ENCODE data around the gene SSC4D. TPM values are rescaled to one million over a fixed set of nuclear protein-coding genes. Genes with fewer than 3 reads are reported as not detected.
A peak's percentile ranks its signal among the peaks of the same experiment; 100 is the strongest.

Gene SSC4D
- total and polyA plus RNA-seq, 9 of the 15 experiments (the other 6 are each of a cell fraction or from before 2014, with no cell fraction given) = 0.06 to 1.1 (median 0.85) TPM; not detected in 1

GRCh38 chr7:76357475-76358010 is 52.0 kb downstream of the SSC4D start:
- H3K9me1 ChIP-seq (ENCODE audit: control insufficient read depth, insufficient read depth, low read length) = peaks cover 5% of the 10 kb centered on the region
- H3K9me3 ChIP-seq (replicated peaks; ENCODE audit: control insufficient read depth, insufficient read depth, low read depth, low read length) = no peaks in the 10 kb centered on the region
- WGBS (ENCODE audit: insufficient coverage, low coverage, missing lambda C conversion rate) = under 1% methylated on average over 10 of the region's 10 CpGs
- no peak overlapping the region for H2AFZ ChIP-seq (ENCODE audit: low read depth, low read length)
- ATAC-seq (no peak), FAIRE-seq (peak; percentile 35), DNase-seq (ENCODE audit: extremely low read depth in 1 of 4, low spot score in 3 of 4) (peak in 1 of 4 experiments; percentile 46)
- H3K79me2 ChIP-seq (ENCODE audit: control insufficient read depth, insufficient read depth, low read length) = peaks cover 63% of the 10 kb centered on the region
- H3K27me3 ChIP-seq (ENCODE audit: control insufficient read depth in 2 of 2, insufficient read depth in 2 of 2, low read length in 2 of 2) = no peaks in the 10 kb centered on the region
- CTCF ChIA-PET (ENCODE audit: low intra/inter-chr PET ratio) = no interaction called here
- intact Hi-C loops (cut with micrococcal nuclease) = loop anchor here (2.0 kb wide), 1 partner anchor 35 kb away; no protein-coding TSS in a partner anchor
- peak overlapping the region; percentile 87 for H3K4me2 ChIP-seq (ENCODE audit: insufficient read depth, low read length)
- peaks cover 14 to 25% of the 10 kb centered on the region in 2 experiments for H3K4me1 ChIP-seq (replicated peaks in 1 of 2; ENCODE audit: control insufficient read depth in 2 of 2, insufficient read depth in 2 of 2, low read length in 2 of 2)
- TSS peak; percentile 54 for BruUV-seq (replicated peaks)
- H4K20me1 ChIP-seq (replicated peaks; ENCODE audit: control insufficient read depth, insufficient read depth, low read length) = peaks cover 46% of the 10 kb centered on the region
- H3K36me3 ChIP-seq (ENCODE audit: control insufficient read depth, insufficient read depth, low read length) = peaks cover 51% of the 10 kb centered on the region
- in situ Hi-C loops (cut with MboI) = no loop called here
- POLR2A ChIA-PET = interaction anchor here (1.0 to 1.8 kb wide), 6 partner anchors 8 to 40 kb away, joined by 3 to 5 read pairs (median 4); no protein-coding TSS in a partner anchor
- peak overlapping the region; percentile 84 to 99 for H3K9ac ChIP-seq (ENCODE audit: insufficient read depth in 1 of 2, low read depth in 2 of 2, low read length in 2 of 2)
- H3K27ac ChIP-seq (ENCODE audit: extremely low read depth, low read depth, low read length) = peak overlapping the region; percentile 90
- H3K4me3 ChIP-seq = peak overlapping the region; percentile 94
- TF ChIP-seq MEIS2 (IDR thresholded peaks at IDR 0.05; ENCODE audit: partially characterized antibody) (peak; percentile 25), NFRKB (IDR thresholded peaks at IDR 0.05; ENCODE audit: low read depth) (peak; percentile 27; the same call in 1 of the 2 replicates), TEAD1 (CRISPR knock-in tag; IDR thresholded peaks at IDR 0.05) (0 out of 4 replicates have a peak, but pooled peaks of 1 of the 2 experiments have one; percentile 35), ZNF316 (IDR thresholded peaks at IDR 0.05) (peak; percentile 49), FOXP1 (CRISPR knock-in tag; IDR thresholded peaks at IDR 0.05) (no peak), ZC3H11A (IDR thresholded peaks at IDR 0.05; ENCODE audit: low read depth, low read length) (no peak), SIN3A (IDR thresholded peaks at IDR 0.05; ENCODE audit: borderline replicate concordance in 2 of 2, control insufficient read depth in 1 of 2, low read depth in 2 of 2, low read length in 2 of 2) (peak in 1 of 2 experiments; percentile 11; a peak in 1 of 4 replicates), FOXK2 (conservative IDR thresholded peaks at IDR 0.05 in 1 of 2, IDR thresholded peaks at IDR 0.05 in 1 of 2; ENCODE audit: low read depth in 2 of 2) (no peak), NBN (IDR thresholded peaks at IDR 0.05; ENCODE audit: low read depth) (0 out of 2 replicates have a peak, but pooled peaks have one; percentile 47), CEBPG (CRISPR knock-in tag; IDR thresholded peaks at IDR 0.05) (peak; percentile 67), CEBPG (tag; conservative IDR thresholded peaks at IDR 0.05 in 1 of 2, IDR thresholded peaks at IDR 0.05 in 1 of 2) (peak; percentile 43 to 55), FIP1L1 (IDR thresholded peaks at IDR 0.05; ENCODE audit: low read depth, low read length, poor library complexity, severe bottlenecking) (no peak), EZH2 (IDR thresholded peaks at IDR 0.05; ENCODE audit: borderline replicate concordance, low read depth, low read length) (no peak), DPF2 (IDR thresholded peaks at IDR 0.05) (peak; percentile 42; the same call in 1 of the 2 replicates), GTF2A2 (tag; IDR thresholded peaks at IDR 0.05) (no peak)
- TF ChIP-seq, protein P1, sequence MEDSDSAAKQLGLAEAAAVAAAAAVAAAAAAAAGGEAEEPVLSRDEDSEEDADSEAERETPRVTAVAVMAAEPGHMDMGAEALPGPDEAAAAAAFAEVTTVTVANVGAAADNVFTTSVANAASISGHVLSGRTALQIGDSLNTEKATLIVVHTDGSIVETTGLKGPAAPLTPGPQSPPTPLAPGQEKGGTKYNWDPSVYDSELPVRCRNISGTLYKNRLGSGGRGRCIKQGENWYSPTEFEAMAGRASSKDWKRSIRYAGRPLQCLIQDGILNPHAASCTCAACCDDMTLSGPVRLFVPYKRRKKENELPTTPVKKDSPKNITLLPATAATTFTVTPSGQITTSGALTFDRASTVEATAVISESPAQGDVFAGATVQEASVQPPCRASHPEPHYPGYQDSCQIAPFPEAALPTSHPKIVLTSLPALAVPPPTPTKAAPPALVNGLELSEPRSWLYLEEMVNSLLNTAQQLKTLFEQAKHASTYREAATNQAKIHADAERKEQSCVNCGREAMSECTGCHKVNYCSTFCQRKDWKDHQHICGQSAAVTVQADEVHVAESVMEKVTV (CRISPR knock-in tag; IDR thresholded peaks at IDR 0.05) = 0 out of 2 replicates have a peak, but pooled peaks have one; percentile 6
- TF ChIP-seq, protein P2, sequence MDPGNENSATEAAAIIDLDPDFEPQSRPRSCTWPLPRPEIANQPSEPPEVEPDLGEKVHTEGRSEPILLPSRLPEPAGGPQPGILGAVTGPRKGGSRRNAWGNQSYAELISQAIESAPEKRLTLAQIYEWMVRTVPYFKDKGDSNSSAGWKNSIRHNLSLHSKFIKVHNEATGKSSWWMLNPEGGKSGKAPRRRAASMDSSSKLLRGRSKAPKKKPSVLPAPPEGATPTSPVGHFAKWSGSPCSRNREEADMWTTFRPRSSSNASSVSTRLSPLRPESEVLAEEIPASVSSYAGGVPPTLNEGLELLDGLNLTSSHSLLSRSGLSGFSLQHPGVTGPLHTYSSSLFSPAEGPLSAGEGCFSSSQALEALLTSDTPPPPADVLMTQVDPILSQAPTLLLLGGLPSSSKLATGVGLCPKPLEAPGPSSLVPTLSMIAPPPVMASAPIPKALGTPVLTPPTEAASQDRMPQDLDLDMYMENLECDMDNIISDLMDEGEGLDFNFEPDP (CRISPR knock-in tag; IDR thresholded peaks at IDR 0.05) = no peak
- TF ChIP-seq, protein P3, sequence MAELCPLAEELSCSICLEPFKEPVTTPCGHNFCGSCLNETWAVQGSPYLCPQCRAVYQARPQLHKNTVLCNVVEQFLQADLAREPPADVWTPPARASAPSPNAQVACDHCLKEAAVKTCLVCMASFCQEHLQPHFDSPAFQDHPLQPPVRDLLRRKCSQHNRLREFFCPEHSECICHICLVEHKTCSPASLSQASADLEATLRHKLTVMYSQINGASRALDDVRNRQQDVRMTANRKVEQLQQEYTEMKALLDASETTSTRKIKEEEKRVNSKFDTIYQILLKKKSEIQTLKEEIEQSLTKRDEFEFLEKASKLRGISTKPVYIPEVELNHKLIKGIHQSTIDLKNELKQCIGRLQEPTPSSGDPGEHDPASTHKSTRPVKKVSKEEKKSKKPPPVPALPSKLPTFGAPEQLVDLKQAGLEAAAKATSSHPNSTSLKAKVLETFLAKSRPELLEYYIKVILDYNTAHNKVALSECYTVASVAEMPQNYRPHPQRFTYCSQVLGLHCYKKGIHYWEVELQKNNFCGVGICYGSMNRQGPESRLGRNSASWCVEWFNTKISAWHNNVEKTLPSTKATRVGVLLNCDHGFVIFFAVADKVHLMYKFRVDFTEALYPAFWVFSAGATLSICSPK (IDR thresholded peaks at IDR 0.05; ENCODE audit: borderline replicate concordance) = no peak

All from K562 (cell line).